Measurements from ENCODE around the gene INTS14.
A peak's percentile ranks its signal among the peaks of the same experiment; 100 is the strongest.

Gene INTS14

DNA sequence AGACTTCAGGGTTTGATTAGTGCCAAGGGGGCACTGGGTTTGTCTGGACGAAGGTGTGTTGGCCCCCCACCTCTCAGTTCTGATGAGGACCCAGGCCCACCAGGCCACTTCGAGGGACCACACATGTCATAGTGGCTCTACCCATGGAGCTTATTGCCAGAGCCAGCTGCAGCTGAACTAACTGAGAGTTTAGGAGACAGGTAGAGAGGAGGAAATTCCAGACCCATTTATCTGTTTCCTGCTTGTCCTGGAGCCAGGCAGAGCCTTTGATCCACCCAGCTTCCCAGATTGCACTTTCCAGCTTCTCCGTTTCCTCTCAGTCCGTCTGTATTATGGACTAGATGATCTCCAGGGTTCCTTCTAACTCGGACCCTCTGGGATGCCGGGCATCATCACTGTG lies 31.7 kb upstream of the INTS14 start:
- DNase-seq (ENCODE audit: low spot score) = peak; percentile 33
- CTCF ChIA-PET = interaction anchor here (0.6 to 1.2 kb wide), 3 partner anchors 31 to 203 kb away, joined by 3 to 4 read pairs (median 4); partner anchors contain the start of gene INTS14
- POLR2A ChIA-PET (ENCODE audit: low non-redundant PET) = no interaction called here
- H3K27ac ChIP-seq = peak overlapping the region; percentile 62
- TF ChIP-seq, protein P1, sequence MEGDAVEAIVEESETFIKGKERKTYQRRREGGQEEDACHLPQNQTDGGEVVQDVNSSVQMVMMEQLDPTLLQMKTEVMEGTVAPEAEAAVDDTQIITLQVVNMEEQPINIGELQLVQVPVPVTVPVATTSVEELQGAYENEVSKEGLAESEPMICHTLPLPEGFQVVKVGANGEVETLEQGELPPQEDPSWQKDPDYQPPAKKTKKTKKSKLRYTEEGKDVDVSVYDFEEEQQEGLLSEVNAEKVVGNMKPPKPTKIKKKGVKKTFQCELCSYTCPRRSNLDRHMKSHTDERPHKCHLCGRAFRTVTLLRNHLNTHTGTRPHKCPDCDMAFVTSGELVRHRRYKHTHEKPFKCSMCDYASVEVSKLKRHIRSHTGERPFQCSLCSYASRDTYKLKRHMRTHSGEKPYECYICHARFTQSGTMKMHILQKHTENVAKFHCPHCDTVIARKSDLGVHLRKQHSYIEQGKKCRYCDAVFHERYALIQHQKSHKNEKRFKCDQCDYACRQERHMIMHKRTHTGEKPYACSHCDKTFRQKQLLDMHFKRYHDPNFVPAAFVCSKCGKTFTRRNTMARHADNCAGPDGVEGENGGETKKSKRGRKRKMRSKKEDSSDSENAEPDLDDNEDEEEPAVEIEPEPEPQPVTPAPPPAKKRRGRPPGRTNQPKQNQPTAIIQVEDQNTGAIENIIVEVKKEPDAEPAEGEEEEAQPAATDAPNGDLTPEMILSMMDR (conservative IDR thresholded peaks at IDR 0.05; ENCODE audit: low read depth) = no peak

DNA sequence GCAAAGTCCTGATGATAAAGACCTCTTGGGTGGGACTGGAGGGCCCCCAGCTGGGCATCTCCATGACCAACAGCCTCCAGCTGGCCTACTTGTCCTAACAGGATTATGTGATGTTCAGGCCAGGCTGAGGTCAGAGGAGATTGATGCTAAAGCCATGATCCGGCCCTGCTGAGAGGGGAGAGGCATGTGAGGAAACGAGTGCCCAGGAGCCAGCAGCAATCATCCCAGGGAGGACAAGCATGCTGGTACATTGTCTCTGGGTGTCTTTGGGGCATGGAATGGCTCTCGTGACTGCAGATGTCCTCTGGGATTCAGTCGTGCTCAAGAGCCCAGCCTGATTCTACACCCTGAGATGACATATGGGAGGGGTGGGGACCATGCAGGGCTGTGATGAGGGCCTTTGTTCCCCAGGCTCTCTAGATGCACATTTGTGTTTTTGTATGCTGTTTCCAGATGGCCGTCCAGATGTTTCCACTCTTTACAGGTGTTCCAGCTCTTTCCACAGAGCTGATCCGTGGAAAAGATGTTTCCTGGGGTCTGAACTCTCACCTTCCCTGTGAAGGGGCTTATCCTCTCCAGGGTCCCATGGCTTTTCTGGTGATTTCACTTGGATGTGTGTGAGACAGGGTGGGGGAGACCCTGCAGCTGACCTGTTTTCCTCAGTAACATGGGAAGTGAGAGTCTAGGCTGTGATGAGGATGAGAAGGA lies 31.0 kb upstream of the INTS14 start:
- ChIA-PET POLR2A (ENCODE audit: low non-redundant PET) (no interaction called here), CTCF (interaction anchor here (0.7 to 1.2 kb wide), 3 partner anchors 30 to 517 kb away, joined by 3 to 4 read pairs (median 3); partner anchors contain the start of gene INTS14)
- DNase-seq (ENCODE audit: low spot score) = no peak
- peak overlapping the region; percentile 62 for H3K27ac ChIP-seq
- TF ChIP-seq, protein P1 (conservative IDR thresholded peaks at IDR 0.05; ENCODE audit: low read depth) = no peak

DNA sequence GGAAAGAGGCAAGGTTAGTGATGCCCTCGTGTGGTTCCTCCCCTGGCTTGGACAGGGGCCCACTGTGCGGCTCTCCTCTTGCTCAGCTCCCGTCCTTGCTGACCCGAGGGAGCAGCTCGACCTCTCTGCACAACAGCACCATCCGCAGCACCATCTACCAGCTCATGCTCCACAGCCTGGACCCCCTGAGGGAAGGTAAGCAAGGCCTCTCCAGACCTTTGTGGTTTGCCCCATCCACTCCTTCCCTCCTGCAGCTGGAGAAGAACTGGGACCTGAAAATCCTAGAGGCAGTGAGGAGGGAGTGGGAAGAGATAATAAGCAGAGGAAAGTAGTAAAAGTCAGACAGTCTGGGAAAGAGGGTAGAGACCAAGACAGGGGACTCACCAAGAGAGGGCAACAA lies 28.6 kb upstream of the INTS14 start:
- CTCF ChIA-PET = interaction anchor here (0.5 to 0.6 kb wide), 2 partner anchors 23 to 359 kb away, joined by 3 to 4 read pairs; no protein-coding TSS in a partner anchor
- DNase-seq (ENCODE audit: low spot score) = no peak
- no peak overlapping the region for H3K27ac ChIP-seq
- TF ChIP-seq, protein P1 (conservative IDR thresholded peaks at IDR 0.05; ENCODE audit: low read depth) = no peak
- POLR2A ChIA-PET (ENCODE audit: low non-redundant PET) = no interaction called here

DNA sequence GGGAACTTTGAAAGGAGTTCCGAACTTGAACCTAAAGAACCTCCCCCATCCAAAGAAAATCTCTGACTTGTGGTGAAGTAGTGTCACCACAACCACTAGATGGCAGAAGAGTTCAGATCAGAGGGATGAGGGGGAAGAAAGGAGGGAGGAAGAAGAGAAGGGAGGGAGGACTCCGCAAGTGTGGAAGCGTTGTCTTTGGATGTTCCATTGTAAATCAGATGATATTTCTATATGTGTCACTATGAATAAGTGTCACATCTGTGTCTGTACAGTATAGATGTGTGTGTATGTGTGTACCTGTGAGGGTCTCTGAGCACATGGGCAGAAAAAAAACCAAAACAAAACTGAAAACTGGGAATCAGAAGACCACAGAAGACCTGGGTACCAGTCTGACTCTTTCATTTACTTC lies 27.8 kb upstream of the INTS14 start:
- TF ChIP-seq, protein P1 (conservative IDR thresholded peaks at IDR 0.05; ENCODE audit: low read depth) = peak; percentile 93
- CTCF ChIA-PET = interaction anchor here (0.5 to 1.2 kb wide), 11 partner anchors 10 to 711 kb away, joined by 3 to 8 read pairs (median 3); no protein-coding TSS in a partner anchor
- H3K27ac ChIP-seq = no peak overlapping the region
- POLR2A ChIA-PET (ENCODE audit: low non-redundant PET) = no interaction called here
- DNase-seq (ENCODE audit: low spot score) = peak; percentile 85

DNA sequence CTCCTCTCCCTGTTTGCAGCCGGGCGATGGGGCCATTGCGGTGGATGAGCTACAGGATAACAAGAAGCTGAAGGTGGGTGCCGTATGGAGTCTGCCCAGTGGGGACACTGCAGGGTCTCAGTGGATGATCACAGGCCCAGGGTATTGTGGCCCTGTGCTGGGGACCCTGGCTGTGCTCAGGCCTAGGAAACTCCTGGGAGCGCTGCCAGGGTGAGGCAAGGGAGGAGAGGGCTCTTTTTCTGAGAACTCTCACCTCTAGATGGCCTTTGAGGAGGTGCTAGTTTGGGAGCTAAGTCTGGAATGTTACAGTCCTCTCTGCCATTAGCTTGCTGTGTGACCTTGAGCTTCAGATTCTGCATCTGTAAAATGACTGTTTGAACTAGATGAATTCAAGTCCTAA lies 27.2 kb upstream of the INTS14 start:
- DNase-seq (ENCODE audit: low spot score) = no peak
- CTCF ChIA-PET = interaction anchor here (0.6 to 1.3 kb wide), 14 partner anchors 9 to 711 kb away, joined by 3 to 8 read pairs (median 3); no protein-coding TSS in a partner anchor
- POLR2A ChIA-PET (ENCODE audit: low non-redundant PET) = no interaction called here
- H3K27ac ChIP-seq = no peak overlapping the region
- TF ChIP-seq, protein P1 (conservative IDR thresholded peaks at IDR 0.05; ENCODE audit: low read depth) = no peak

DNA sequence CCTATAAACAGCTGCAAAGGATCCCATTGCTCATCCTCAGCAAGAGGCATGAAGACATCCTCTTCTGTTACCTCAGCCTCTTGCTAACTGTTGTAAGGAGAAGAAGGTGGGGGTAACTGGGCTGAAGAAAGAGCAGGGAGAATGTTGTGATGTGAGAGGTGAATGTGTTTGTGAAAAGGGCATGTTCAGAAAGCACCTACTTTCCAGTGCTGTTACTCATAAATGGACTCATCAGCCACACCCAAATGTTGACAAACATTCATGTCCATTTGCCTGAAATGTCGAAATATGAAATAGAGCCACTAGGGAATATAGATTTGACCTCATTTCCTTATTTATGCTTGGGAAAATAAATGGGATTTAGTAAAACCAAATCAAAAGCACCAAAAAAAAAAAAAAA lies 23.4 kb upstream of the INTS14 start:
- TF ChIP-seq, protein P1 (conservative IDR thresholded peaks at IDR 0.05; ENCODE audit: low read depth) = no peak
- ChIA-PET POLR2A (ENCODE audit: low non-redundant PET) (no interaction called here), CTCF (no interaction called here)
- H3K27ac ChIP-seq = no peak overlapping the region
- DNase-seq (ENCODE audit: low spot score) = peak; percentile 26

Measured in RWPE1 (cell line).